Vagina (tissue), 2 donors: Measurements from ENCODE around the gene EXOC6B. TPM values are rescaled to one million over a fixed set of nuclear protein-coding genes. Genes with fewer than 3 reads are reported as not detected.

Experiments used
- DNase-seq, 2 donors: peaks; one replicate each; pipeline ENCODE4 v3.0.0-alpha.2; 2017; ENCODE audit errors: extremely low spot score in 2 of 2
- H3K27ac ChIP-seq: fragments of 200-600 bp; sonication (generic); one replicate; pipeline ENCODE4 v1.5.1; 2019
- H3K27me3 ChIP-seq: fragments of 200-600 bp; sonication (generic); one replicate; pipeline ENCODE4 v1.5.1; 2019
- H3K36me3 ChIP-seq, 2 donors: fragments of 200-600 bp; sonication (generic); one replicate each; pipeline ENCODE4 v1.5.1; 2017 to 2019
- H3K4me1 ChIP-seq: fragments of 200-600 bp; sonication (generic); one replicate; pipeline ENCODE4 v1.5.1; 2019
- H3K4me3 ChIP-seq, 2 donors: fragments of 200-600 bp; sonication (generic); 1 replicate in 1 of 2; 2 replicates in 1 of 2; pipeline ENCODE4 v1.5.1; 2016 to 2019
- H3K9me3 ChIP-seq: fragments of 200-600 bp; sonication (generic); one replicate; pipeline ENCODE4 v1.5.1; 2019
- CTCF ChIP-seq, 3 experiments: fragments of 450-650 bp in 2 of 3; fragments of 200-600 bp in 1 of 3; sonication (generic) in 1 of 3; IDR thresholded peaks; one replicate each; pipeline ENCODE4 v1.5.1; 2017 to 2019; ENCODE audit warnings: antibody characterized with exemption in 3 of 3, mild to moderate bottlenecking in 2 of 3, moderate library complexity in 2 of 3
- POLR2A ChIP-seq, 2 donors: fragments of 450-650 bp; IDR thresholded peaks; one replicate each; pipeline ENCODE4 v1.6.1; 2017; ENCODE audit warnings: antibody characterized with exemption in 2 of 2, mild to moderate bottlenecking in 2 of 2, moderate library complexity in 2 of 2
- POLR2AphosphoS5 ChIP-seq, 2 donors: sonication (generic); formaldehyde crosslinking; IDR thresholded peaks; one replicate each; pipeline ENCODE4 v1.9.0; 2017; ENCODE audit warnings: antibody characterized with exemption in 2 of 2, mild to moderate bottlenecking in 2 of 2, low read depth in 1 of 2; ENCODE audit not compliant: insufficient read depth in 1 of 2
- intact Hi-C: fragments of 100-400 bp; cut with DNase I; formaldehyde crosslinking; loops from one replicate; pipeline ENCODE4 v1.15.1; 2023
- total RNA-seq: library from RNA; depleted of rRNA; stranded (reverse); fragments of >200 nt; gene quantifications from one replicate; pipeline ENCODE4 v1.2.3, GENCODE V29; 2016

Gene EXOC6B
- total RNA-seq, 1 donor from 2014 or later: 41.5 TPM

DNA sequence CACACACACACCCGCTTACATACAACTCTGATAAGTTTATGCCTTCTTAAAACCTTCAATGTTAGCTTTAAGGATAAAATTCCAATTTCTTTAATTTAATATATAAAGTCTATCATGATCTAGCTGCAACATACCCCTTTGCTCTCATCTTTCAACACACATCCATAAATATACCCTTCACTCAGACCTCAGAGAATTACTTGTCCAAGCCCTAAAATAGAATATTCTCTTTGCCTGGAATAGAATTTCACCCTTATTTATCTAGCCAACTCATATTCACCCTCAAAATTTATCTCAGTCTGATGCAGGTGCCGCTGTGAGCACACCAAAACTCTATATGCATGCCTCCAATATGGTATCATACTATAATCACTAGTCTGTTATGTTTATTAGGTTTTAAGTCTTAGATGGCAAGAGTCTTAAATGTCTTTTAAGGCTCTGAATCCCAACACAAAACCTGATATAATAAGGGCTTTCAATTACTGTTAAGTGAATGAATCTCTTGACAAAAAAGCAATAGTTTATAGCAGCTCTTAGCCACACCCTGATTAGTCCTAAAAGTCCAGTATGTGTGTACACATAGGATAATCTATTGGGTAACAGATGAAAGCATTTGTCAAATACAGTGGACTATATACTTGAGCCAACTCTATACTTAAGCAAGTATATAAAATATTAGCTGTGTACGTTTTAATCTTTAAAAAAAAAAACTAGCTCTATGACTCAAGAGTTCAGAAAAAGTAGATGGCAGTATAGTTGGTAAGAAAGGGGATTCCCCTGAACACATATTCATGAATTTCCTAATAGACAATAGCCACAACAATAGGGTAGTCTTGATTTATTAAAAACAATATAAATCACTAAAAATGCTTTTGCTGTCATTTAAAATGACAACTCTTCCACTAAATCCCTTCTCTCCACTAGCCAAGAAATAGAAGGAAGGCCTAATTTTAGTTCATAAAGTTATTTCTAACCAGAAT is 144.5 kb downstream of the EXOC6B start:
- Histone ChIP-seq H3K36me3 (no peaks in the 10 kb centered on the region), H3K27ac (no peak overlapping the region), H3K4me1 (peaks cover 14% of the 10 kb centered on the region), H3K27me3 (no peaks in the 10 kb centered on the region), H3K4me3 (no peak overlapping the region), H3K9me3 (no peaks in the 10 kb centered on the region)
- intact Hi-C loops: no loop called here
- no peak for DNase-seq
- TF ChIP-seq CTCF (IDR thresholded peaks at IDR 0.05): no peak
- TF ChIP-seq POLR2A (IDR thresholded peaks at IDR 0.05): no peak
- no peak for TF ChIP-seq POLR2AphosphoS5 (IDR thresholded peaks at IDR 0.05; ENCODE audit: insufficient read depth in 1 of 2, low read depth in 1 of 2)

DNA sequence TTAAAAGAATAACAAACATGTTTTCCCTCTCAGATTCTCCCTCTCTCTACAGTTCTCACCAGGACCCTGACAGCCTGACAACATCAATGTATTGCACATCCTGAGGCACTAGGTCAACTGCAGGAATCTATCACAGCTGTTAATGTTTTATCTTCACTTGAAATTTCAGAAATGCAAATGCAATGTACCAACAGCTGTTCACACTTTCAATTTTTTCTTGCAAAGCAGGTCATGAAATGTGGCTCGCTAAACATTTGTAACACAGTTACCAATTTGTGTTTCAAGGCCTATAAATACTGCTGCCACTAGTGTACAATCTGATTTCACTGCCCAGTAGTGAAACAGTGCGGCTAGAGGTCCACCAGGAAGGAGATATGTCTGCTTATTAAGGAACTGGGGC is 147.8 kb downstream of the EXOC6B start:
- TF ChIP-seq POLR2AphosphoS5 (IDR thresholded peaks at IDR 0.05; ENCODE audit: insufficient read depth in 1 of 2, low read depth in 1 of 2) (no peak), POLR2A (IDR thresholded peaks at IDR 0.05) (no peak), CTCF (IDR thresholded peaks at IDR 0.05) (no peak)
- intact Hi-C loops: no loop called here
- Histone ChIP-seq H3K4me1 (peaks cover 10% of the 10 kb centered on the region), H3K27ac (no peak overlapping the region), H3K4me3 (no peak overlapping the region), H3K36me3 (no peaks in the 10 kb centered on the region), H3K27me3 (no peaks in the 10 kb centered on the region), H3K9me3 (no peaks in the 10 kb centered on the region)
- no peak for DNase-seq

- no peak for DNase-seq
- TF ChIP-seq POLR2A (IDR thresholded peaks at IDR 0.05) (no peak), CTCF (IDR thresholded peaks at IDR 0.05) (no peak), POLR2AphosphoS5 (IDR thresholded peaks at IDR 0.05; ENCODE audit: insufficient read depth in 1 of 2, low read depth in 1 of 2) (no peak)
- Histone ChIP-seq H3K9me3 (no peaks in the 10 kb centered on the region), H3K36me3 (no peaks in the 10 kb centered on the region), H3K27me3 (no peaks in the 10 kb centered on the region), H3K4me3 (no peak overlapping the region), H3K27ac (no peak overlapping the region), H3K4me1 (peaks cover 10% of the 10 kb centered on the region)
- intact Hi-C loops: no loop called here
Measured at GRCh38 chr2:72676341-72677025, 149.3 kb downstream of the EXOC6B start.

DNA sequence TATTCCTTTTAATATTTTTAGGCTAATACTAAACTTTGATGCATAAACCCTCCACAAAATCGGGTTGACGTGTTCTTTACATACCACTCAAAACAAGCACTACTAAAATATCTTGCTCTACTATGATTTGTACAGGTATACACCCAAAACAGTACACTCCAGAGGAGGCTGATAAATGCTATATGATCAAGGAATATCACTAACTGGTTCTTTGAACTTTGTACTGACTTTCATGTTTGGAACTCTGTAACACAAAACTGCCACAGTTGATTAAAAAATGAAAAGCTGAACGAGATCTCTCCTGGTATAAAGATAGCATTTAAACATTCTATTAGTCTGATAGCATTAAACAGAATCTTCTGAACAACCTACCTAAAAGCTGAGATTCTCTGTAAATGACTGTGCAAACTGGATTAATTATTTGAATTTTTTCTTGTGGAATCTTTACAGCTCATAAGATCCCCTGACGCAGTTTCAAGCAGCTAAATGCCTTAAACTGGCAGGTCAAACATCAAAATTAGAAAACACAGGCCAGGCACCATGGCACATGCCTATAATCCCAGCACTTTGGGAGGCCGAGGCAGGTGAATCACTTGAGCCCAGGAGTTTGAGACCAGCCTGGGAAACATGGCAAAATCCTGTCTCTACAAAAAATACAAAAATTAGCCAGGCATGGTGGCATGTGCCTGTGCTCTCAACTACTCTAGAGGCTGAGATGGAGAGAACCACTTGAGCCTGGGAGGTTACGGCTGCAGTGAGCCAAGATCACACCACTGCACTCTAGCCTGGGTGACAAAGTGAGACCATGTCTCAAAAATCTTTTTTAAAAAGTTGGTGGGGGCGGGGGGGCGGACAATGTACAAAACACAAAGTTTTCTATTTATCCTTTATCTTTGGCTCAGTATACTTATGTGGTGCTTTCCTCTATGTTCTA is 150.6 kb downstream of the EXOC6B start:
- intact Hi-C loops: no loop called here
- Histone ChIP-seq H3K4me1 (peaks cover 10% of the 10 kb centered on the region), H3K4me3 (no peak overlapping the region), H3K27ac (no peak overlapping the region), H3K9me3 (no peaks in the 10 kb centered on the region), H3K27me3 (no peaks in the 10 kb centered on the region), H3K36me3 (no peaks in the 10 kb centered on the region)
- no peak for DNase-seq
- TF ChIP-seq POLR2A (IDR thresholded peaks at IDR 0.05): no peak
- TF ChIP-seq CTCF (IDR thresholded peaks at IDR 0.05): no peak
- no peak for TF ChIP-seq POLR2AphosphoS5 (IDR thresholded peaks at IDR 0.05; ENCODE audit: insufficient read depth in 1 of 2, low read depth in 1 of 2)
